HFF-Myc (cell line): ENCODE measurements around the gene GRIK4.
"Not testable (repeated sequence)": the region's sequence is repeated elsewhere in the genome, so short reads cannot be mapped to it uniquely, and the experiment has no call there.

Source experiments
- DNase-seq: peaks from one replicate; pipeline ENCODE4 v3.0.0-alpha.2; 2011; ENCODE audit warnings: low read depth; ENCODE audit errors: extremely low read depth
- H3K4me3 ChIP-seq: replicated peaks from 2 replicates; pipeline ENCODE4 v1.5.1; 2011; ENCODE audit warnings: low read depth, mild to moderate bottlenecking, control low read depth, low read length
- TF ChIP-seq, protein P1 (sequence below): IDR thresholded peaks from 2 replicates; pipeline ENCODE4 v1.5.1; 2012; ENCODE audit warnings: mild to moderate bottlenecking, low read depth, low read length, control low read depth; ENCODE audit errors: missing control alignments

The GRIK4 gene

DNA sequence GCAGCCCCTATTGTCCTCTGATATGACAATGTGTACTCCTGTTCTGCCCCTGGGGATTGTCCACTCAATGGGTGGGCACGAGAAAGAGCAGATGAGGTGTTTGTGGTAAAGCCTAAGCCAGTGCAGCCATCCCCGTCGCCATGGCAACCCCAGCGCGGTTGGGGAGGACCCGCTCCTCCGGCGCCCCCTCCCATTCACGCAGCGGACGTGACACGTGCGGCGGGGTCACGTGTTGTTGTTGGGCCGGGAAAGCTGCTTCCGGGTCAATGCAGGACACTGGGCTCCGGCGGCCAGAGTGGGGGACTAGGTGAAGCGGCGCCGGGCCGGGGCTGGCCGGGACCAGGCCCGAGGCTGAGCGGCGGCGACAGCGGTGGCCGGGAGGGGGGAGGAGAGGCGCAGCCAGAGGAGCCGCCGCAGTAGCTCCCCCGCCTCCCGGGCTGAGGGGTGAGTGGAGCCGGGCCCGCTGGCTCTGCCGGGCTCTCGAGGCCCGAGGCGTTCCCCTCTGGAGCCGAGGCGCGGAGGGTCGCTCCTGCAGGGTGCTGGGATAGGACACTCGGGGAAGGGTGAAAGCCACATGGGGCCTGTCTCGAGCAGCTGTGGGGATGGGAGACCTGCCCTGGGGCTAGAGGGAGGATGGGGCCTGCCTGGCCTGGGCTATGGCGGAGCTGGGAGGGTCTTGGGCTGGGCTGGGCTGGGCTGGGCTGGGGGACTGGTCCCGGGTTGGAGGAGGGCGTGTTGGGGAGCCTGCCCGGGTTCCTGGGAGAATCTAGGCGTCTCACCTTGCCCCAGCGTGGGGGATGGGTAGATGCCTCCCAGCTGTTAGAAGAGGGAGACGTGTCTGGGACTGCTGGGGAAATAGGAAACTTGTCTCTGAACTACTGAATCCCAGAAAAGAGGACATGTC lies 512.6 kb downstream of the GRIK4 start, which contains the start of gene TBCEL:
TSS of gene TBCEL (plus strand) at position 255 of the 904 bp plus-strand sequence. CDS start 21,589 bp downstream, outside the sequence.
- TF ChIP-seq, protein P1, sequence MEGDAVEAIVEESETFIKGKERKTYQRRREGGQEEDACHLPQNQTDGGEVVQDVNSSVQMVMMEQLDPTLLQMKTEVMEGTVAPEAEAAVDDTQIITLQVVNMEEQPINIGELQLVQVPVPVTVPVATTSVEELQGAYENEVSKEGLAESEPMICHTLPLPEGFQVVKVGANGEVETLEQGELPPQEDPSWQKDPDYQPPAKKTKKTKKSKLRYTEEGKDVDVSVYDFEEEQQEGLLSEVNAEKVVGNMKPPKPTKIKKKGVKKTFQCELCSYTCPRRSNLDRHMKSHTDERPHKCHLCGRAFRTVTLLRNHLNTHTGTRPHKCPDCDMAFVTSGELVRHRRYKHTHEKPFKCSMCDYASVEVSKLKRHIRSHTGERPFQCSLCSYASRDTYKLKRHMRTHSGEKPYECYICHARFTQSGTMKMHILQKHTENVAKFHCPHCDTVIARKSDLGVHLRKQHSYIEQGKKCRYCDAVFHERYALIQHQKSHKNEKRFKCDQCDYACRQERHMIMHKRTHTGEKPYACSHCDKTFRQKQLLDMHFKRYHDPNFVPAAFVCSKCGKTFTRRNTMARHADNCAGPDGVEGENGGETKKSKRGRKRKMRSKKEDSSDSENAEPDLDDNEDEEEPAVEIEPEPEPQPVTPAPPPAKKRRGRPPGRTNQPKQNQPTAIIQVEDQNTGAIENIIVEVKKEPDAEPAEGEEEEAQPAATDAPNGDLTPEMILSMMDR: no peak
- peak within 1 kb of the TSS; percentile 82 for H3K4me3 ChIP-seq
- DNase-seq: peak; percentile 57

- no peak for DNase-seq
- peak overlapping the region; percentile 82 for H3K4me3 ChIP-seq
- TF ChIP-seq, protein P1: no peak
Observed at GRCh38 chr11:121024989-121025388, 513.4 kb downstream of the GRIK4 start.

DNA sequence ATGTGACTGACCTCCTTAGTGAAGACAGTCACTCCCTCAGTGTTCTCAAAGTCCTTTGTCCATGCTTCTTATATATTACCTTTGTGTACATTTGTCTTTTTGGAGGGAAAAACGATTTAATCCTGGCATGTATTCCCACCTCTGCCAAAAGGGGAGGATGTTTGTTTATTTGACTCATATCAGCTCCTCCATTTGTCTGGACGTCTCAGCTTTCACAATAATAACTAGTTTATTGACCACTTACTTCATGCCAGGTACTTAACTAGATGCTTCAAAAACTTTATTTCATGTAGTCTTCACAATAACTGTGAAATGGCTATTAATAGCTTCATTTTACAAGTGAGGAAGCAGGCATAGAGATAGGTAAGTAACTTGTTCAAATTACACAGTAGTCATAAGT lies 517.6 kb downstream of the GRIK4 start:
- DNase-seq: no peak
- no peak overlapping the region for H3K4me3 ChIP-seq
- TF ChIP-seq, protein P1: no peak

DNA sequence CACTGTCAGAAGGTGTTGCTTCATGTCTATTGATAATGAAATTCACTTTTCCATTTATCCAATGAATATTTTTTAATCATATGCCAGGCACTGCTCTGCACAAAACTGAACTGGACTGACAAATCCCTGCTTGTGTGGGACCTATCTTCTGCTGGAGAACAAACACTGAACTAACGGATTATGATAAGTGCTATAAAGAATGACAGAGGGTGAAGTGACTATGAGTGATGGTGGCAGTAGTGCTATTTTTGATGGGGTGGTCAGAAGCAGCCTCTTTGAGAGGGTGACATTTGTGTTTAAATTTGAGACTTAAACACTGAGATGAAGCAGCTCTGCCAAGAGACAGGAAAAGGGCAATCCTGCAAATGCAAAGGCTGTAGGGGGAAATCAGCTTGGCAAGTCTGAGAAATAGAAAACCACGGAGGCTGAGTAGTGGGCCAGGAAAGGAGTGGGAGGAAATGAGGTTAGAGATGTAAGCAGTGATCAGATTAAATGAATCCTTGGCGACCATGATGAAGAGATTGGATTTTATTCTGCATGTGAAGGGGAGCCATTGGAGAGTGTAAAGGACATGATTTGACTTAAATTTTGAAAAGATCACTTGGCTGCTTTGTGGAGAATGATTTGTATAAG lies 518.4 kb downstream of the GRIK4 start:
- TF ChIP-seq, protein P1: no peak
- no peak for DNase-seq
- H3K4me3 ChIP-seq: no peak overlapping the region

DNA sequence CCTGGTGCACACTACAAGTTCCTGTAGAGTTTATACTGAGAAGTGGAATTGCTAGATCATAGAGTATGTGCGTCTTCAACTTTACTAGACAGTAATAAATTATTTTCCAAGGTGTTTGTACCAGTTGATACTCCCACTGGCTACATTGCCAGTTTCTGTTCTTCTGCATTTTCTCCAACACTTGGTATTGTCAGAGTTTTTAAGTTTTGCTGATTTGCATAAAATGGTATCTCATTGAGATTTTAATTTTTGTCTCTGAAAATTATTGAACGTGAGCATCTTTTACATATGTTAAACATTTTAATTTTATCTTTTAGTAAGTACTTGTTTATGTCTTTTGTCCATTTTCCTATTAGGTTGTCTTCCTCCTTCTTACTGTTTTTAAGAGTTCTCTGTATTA lies 519.6 kb downstream of the GRIK4 start:
- TF ChIP-seq, protein P1: no peak
- H3K4me3 ChIP-seq: no peak overlapping the region
- DNase-seq: no peak

DNA sequence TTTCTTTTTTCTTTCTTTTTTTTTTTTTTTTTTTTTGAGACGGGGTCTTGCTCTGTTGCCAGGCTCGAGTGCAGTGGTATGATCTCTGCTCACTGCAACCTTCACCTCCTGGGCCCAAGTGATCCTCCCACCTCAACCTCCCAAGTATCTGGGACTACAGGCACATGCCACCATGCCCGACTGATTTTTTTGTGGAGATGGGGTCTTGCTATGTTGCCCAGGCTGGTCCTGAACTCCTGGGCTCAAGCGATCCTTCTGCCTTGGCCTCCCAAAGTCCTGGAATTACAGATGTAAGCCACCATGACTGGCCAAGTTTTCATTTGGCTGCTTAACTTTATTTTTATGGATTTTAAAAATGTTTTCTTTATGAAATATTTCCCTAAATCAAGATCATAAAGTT lies 520.1 kb downstream of the GRIK4 start:
- not testable (repeated sequence) for DNase-seq, H3K4me3 ChIP-seq

GRCh38 chr11:121032546-121032945 lies 521.0 kb downstream of the GRIK4 start:
- TF ChIP-seq, protein P1: no peak

More at GRCh38 chr11:121032546-121032945, 521.0 kb downstream of the GRIK4 start:
- DNase-seq: no peak
- H3K4me3 ChIP-seq: no peak overlapping the region
